Esophagus (tissue), 2 donors: ENCODE data around the gene CLDN24. TPM values are rescaled to one million over a fixed set of nuclear protein-coding genes. Genes with fewer than 3 reads are reported as not detected.
A peak's percentile ranks its signal among the peaks of the same experiment; 100 is the strongest.

Experiments used
- H3K27ac ChIP-seq, 2 donors: one replicate each; pipeline ENCODE4 v1.5.1; 2013; ENCODE audit warnings: low read depth in 2 of 2, mild to moderate bottlenecking in 2 of 2, inconsistent platforms in 1 of 2, low read length in 1 of 2, moderate library complexity in 1 of 2
- H3K27me3 ChIP-seq, 2 donors: one replicate each; pipeline ENCODE4 v1.6.1; 2013; ENCODE audit warnings: low read length in 2 of 2, control low read depth in 1 of 2, mild to moderate bottlenecking in 1 of 2; ENCODE audit not compliant: insufficient read depth in 2 of 2, control insufficient read depth in 1 of 2
- H3K36me3 ChIP-seq, 2 donors: one replicate each; pipeline ENCODE4 v1.6.1; 2013; ENCODE audit warnings: low read length in 1 of 2; ENCODE audit not compliant: control insufficient read depth in 2 of 2, insufficient read depth in 2 of 2
- H3K4me1 ChIP-seq, 2 donors: one replicate each; pipeline ENCODE4 v1.6.1; 2013; ENCODE audit warnings: low read length in 1 of 2; ENCODE audit not compliant: control insufficient read depth in 2 of 2, insufficient read depth in 2 of 2
- H3K4me3 ChIP-seq, 2 donors: one replicate each; pipeline ENCODE4 v1.5.1; 2013; ENCODE audit warnings: low read length in 2 of 2, mild to moderate bottlenecking in 2 of 2, low read depth in 1 of 2, moderate library complexity in 1 of 2
- H3K9me3 ChIP-seq, 2 donors: one replicate each; pipeline ENCODE4 v1.6.1; 2013; ENCODE audit warnings: mild to moderate bottlenecking in 2 of 2, low read depth in 1 of 2, low read length in 1 of 2, moderate library complexity in 1 of 2; ENCODE audit not compliant: control insufficient read depth in 2 of 2, insufficient read depth in 1 of 2
- WGBS, 2 donors: extraction: QIAGEN DNeasy Blood & Tissue Kit; methylation state at CpG; one replicate each; pipeline ENCODE4 v1.1.7; 2013; 5-methylcytosine and 5-hydroxymethylcytosine counted together
- polyA plus RNA-seq, 2 donors: library from polyadenylated mRNA; stranded (reverse); fragments of 200-250 nt; gene quantifications; one replicate each; pipeline ENCODE4 v1.2.3, GENCODE V29; 2013
- donor health status: healthy with polysubstance abuse.
- donor health status: Bipolar disorder and iron deficiency.

Gene CLDN24
- polyA plus RNA-seq, 2 donors, result not detected

- Histone ChIP-seq H3K4me3 (no peak overlapping the region), H3K9me3 (no peaks in the 10 kb centered on the region), H3K4me1 (peaks cover 0 to 10% of the 10 kb centered on the region in 2 donors), H3K36me3 (no peaks in the 10 kb centered on the region), H3K27me3 (no peaks in the 10 kb centered on the region), H3K27ac (no peak overlapping the region)
- 62 to 69% methylated on average over 20 of the region's 20 CpGs for WGBS, 2 donors
Measured at GRCh38 chr4:183356931-183357675, 34.9 kb upstream of the CLDN24 start.

GRCh38 chr4:183356173-183356830 is 34.1 kb upstream of the CLDN24 start:
- no peaks in the 10 kb centered on the region for H3K36me3 ChIP-seq
- peaks cover 0 to 10% of the 10 kb centered on the region in 2 donors for H3K4me1 ChIP-seq
- H3K27me3 ChIP-seq, result no peaks in the 10 kb centered on the region
- no peak overlapping the region for H3K4me3 ChIP-seq
- H3K27ac ChIP-seq, result no peak overlapping the region
- no peaks in the 10 kb centered on the region for H3K9me3 ChIP-seq
- 87% methylated on average over 20 of the region's 20 CpGs for WGBS, 2 donors

GRCh38 chr4:183355405-183355804 is 33.2 kb upstream of the CLDN24 start:
- Histone ChIP-seq H3K4me1 (peaks cover 0 to 17% of the 10 kb centered on the region in 2 donors), H3K27ac (no peak overlapping the region), H3K4me3 (no peak overlapping the region), H3K9me3 (peaks cover 0 to under 1% of the 10 kb centered on the region in 2 donors), H3K36me3 (no peaks in the 10 kb centered on the region), H3K27me3 (no peaks in the 10 kb centered on the region)
- WGBS, 2 donors, result 44 to 51% methylated on average over 4 of the region's 4 CpGs

GRCh38 chr4:183354219-183354618 is 32.0 kb upstream of the CLDN24 start:
- Histone ChIP-seq H3K4me1 (peaks cover 0 to 20% of the 10 kb centered on the region in 2 donors), H3K27ac (peak overlapping the region; percentile 28 to 57)
- 33 to 43% methylated on average over 9 of the region's 9 CpGs for WGBS, 2 donors

GRCh38 chr4:183353557-183353956 is 31.3 kb upstream of the CLDN24 start:
- Histone ChIP-seq H3K4me1 (peaks cover 1 to 21% of the 10 kb centered on the region in 2 donors), H3K27ac (peak overlapping the region; percentile 28 to 50), H3K27me3 (no peaks in the 10 kb centered on the region), H3K36me3 (no peaks in the 10 kb centered on the region), H3K9me3 (peaks cover 0 to 2% of the 10 kb centered on the region in 2 donors), H3K4me3 (no peak overlapping the region)
- 49 to 67% methylated on average over 8 of the region's 8 CpGs for WGBS, 2 donors

More at GRCh38 chr4:183354219-183354618, 32.0 kb upstream of the CLDN24 start:
- Histone ChIP-seq H3K4me3 (no peak overlapping the region), H3K9me3 (peaks cover 0 to 2% of the 10 kb centered on the region in 2 donors), H3K27me3 (no peaks in the 10 kb centered on the region), H3K36me3 (no peaks in the 10 kb centered on the region)

- Histone ChIP-seq H3K27me3 (no peaks in the 10 kb centered on the region), H3K27ac (no peak overlapping the region), H3K4me1 (peaks cover 4 to 22% of the 10 kb centered on the region in 2 donors), H3K36me3 (no peaks in the 10 kb centered on the region), H3K4me3 (no peak overlapping the region), H3K9me3 (peaks cover 0 to 2% of the 10 kb centered on the region in 2 donors)
- 83 to 86% methylated on average over 5 of the region's 5 CpGs for WGBS, 2 donors
Measured at GRCh38 chr4:183352546-183352945, 30.3 kb upstream of the CLDN24 start.

GRCh38 chr4:183350317-183351071 is 28.3 kb upstream of the CLDN24 start:
- H3K36me3 ChIP-seq, result no peaks in the 10 kb centered on the region
- no peak overlapping the region for H3K27ac ChIP-seq
- H3K4me1 ChIP-seq, result peaks cover 4 to 12% of the 10 kb centered on the region in 2 donors
- no peaks in the 10 kb centered on the region for H3K27me3 ChIP-seq
- 82 to 85% methylated on average over 17 of the region's 17 CpGs for WGBS, 2 donors
- H3K4me3 ChIP-seq, result no peak overlapping the region
- H3K9me3 ChIP-seq, result peaks cover 0 to 2% of the 10 kb centered on the region in 2 donors

GRCh38 chr4:183349673-183350072 is 27.4 kb upstream of the CLDN24 start:
- Histone ChIP-seq H3K36me3 (no peaks in the 10 kb centered on the region), H3K27ac (no peak overlapping the region), H3K27me3 (no peaks in the 10 kb centered on the region), H3K4me3 (no peak overlapping the region), H3K4me1 (peaks cover 4 to 12% of the 10 kb centered on the region in 2 donors), H3K9me3 (peaks cover 0 to 2% of the 10 kb centered on the region in 2 donors)
- 59 to 70% methylated on average over 9 of the region's 9 CpGs for WGBS, 2 donors
